ENCODE measurements around the gene DRC7.

- TF ChIP-seq, protein P1, sequence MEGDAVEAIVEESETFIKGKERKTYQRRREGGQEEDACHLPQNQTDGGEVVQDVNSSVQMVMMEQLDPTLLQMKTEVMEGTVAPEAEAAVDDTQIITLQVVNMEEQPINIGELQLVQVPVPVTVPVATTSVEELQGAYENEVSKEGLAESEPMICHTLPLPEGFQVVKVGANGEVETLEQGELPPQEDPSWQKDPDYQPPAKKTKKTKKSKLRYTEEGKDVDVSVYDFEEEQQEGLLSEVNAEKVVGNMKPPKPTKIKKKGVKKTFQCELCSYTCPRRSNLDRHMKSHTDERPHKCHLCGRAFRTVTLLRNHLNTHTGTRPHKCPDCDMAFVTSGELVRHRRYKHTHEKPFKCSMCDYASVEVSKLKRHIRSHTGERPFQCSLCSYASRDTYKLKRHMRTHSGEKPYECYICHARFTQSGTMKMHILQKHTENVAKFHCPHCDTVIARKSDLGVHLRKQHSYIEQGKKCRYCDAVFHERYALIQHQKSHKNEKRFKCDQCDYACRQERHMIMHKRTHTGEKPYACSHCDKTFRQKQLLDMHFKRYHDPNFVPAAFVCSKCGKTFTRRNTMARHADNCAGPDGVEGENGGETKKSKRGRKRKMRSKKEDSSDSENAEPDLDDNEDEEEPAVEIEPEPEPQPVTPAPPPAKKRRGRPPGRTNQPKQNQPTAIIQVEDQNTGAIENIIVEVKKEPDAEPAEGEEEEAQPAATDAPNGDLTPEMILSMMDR (conservative IDR thresholded peaks at IDR 0.05; ENCODE audit: low read depth, low read length) = no peak
- no peak for TF ChIP-seq EZH2phosphoT487 (IDR thresholded peaks at IDR 0.05; ENCODE audit: borderline replicate concordance, low read length)
- TF ChIP-seq EZH2 (IDR thresholded peaks at IDR 0.05; ENCODE audit: low read length, unreplicated experiment) = no peak
These were observed 6.4 kb downstream of the DRC7 start for GRCh38 chr16:57700781-57701551.

Data from PC-3 (cell line).